Astrocyte of the spinal cord (primary cell): ENCODE data around the gene MT1B.

ENCODE experiments used
- DNase-seq: peaks from one replicate; pipeline ENCODE4 v3.0.0; 2011; ENCODE audit warnings: low read depth, low spot score
- H3K4me3 ChIP-seq: 2 replicates; pipeline ENCODE4 v1.5.1; 2011; ENCODE audit warnings: low read depth, mild to moderate bottlenecking, low read length, moderate library complexity
- in situ Hi-C: cut with HindIII; loops from 2 replicates; pipeline ENCODE4 v1.10.0; 2017; ENCODE audit warnings: low sequenced_read_pairs
- TF ChIP-seq, protein P1 (sequence below): IDR thresholded peaks from 2 replicates; pipeline ENCODE4 v1.5.1; 2012; ENCODE audit warnings: low read depth, mild to moderate bottlenecking, low read length, inconsistent platforms

Gene MT1B

GRCh38 chr16:56610609-56611111 is 41.0 kb upstream of the MT1B start:
- DNase-seq: no peak
- TF ChIP-seq, protein P1, sequence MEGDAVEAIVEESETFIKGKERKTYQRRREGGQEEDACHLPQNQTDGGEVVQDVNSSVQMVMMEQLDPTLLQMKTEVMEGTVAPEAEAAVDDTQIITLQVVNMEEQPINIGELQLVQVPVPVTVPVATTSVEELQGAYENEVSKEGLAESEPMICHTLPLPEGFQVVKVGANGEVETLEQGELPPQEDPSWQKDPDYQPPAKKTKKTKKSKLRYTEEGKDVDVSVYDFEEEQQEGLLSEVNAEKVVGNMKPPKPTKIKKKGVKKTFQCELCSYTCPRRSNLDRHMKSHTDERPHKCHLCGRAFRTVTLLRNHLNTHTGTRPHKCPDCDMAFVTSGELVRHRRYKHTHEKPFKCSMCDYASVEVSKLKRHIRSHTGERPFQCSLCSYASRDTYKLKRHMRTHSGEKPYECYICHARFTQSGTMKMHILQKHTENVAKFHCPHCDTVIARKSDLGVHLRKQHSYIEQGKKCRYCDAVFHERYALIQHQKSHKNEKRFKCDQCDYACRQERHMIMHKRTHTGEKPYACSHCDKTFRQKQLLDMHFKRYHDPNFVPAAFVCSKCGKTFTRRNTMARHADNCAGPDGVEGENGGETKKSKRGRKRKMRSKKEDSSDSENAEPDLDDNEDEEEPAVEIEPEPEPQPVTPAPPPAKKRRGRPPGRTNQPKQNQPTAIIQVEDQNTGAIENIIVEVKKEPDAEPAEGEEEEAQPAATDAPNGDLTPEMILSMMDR: no peak
- in situ Hi-C loops: no loop called here
- no peak overlapping the region for H3K4me3 ChIP-seq

- H3K4me3 ChIP-seq: no peak overlapping the region
- peak; percentile 34 for DNase-seq
- in situ Hi-C loops: no loop called here
- TF ChIP-seq, protein P1: no peak
These were observed 40.3 kb upstream of the MT1B start for GRCh38 chr16:56611281-56611833.

DNA sequence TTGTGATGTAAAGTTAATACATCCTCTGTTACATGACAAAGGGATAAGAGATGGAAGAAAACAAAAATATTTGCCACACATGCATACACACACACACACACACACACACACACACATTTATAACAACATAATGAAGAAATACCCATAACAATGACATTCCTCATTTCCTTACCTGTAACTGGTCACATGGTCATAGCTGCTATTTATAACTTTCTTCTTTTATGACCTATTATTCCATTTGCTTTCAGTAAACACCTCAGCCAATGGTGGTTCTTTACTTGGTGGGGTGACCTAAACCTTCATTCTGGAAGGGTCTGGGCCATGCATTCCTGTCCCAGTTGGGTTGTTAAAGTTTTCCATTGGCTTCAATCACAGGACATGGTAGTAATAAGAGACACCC is 38.0 kb upstream of the MT1B start:
- no peak for DNase-seq
- TF ChIP-seq, protein P1: no peak
- in situ Hi-C loops: no loop called here
- no peak overlapping the region for H3K4me3 ChIP-seq

DNA sequence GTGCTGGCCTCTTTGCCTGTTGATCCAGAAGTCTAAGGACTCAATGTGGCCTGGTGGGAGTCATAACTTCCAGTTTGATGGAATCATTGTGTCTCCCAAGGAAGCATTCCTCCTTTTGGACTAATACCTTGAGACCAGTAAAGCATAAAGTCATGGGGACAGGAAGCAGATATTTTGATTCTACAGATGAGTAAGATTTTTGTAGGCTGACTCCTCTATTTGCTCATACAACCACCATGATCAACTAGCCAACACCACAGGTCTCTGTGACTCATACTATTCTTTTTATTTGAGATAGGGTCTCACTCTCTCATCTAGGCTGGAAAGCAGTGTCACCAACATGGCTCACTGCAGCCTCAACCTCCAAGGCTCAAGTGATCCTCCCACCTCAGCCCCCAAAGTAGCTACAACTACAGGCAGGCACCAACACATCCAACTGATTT is 37.1 kb upstream of the MT1B start:
- TF ChIP-seq, protein P1: no peak
- no peak overlapping the region for H3K4me3 ChIP-seq
- peak; percentile 80 for DNase-seq
- in situ Hi-C loops: no loop called here

- no peak for DNase-seq
- no peak overlapping the region for H3K4me3 ChIP-seq
- TF ChIP-seq, protein P1: no peak
- in situ Hi-C loops: no loop called here
These were observed 36.3 kb upstream of the MT1B start for GRCh38 chr16:56615353-56615752.

GRCh38 chr16:56616608-56617211 is 35.0 kb upstream of the MT1B start:
- no peak for DNase-seq
- TF ChIP-seq, protein P1: no peak
- H3K4me3 ChIP-seq: peak overlapping the region; percentile 8
- in situ Hi-C loops: no loop called here
